Transverse colon (tissue), 4 donors: ENCODE data around the gene AVP.

Source experiments
- CTCF ChIP-seq, 5 experiments: fragments of 200-600 bp in 3 of 5; fragments of 450-650 bp in 2 of 5; sonication (generic) in 3 of 5; IDR thresholded peaks; 1 replicate in 2 of 5; 2 replicates in 3 of 5; pipeline ENCODE4 v1.5.1; 2016 to 2017; ENCODE audit warnings: antibody characterized with exemption in 5 of 5, inconsistent platforms in 3 of 5, mild to moderate bottlenecking in 2 of 5, moderate library complexity in 1 of 5
- POLR2A ChIP-seq: fragments of 450-650 bp; IDR thresholded peaks from one replicate; pipeline ENCODE4 v1.6.1; 2016; ENCODE audit warnings: antibody characterized with exemption, mild to moderate bottlenecking, moderate library complexity
- POLR2AphosphoS5 ChIP-seq, 3 donors: sonication (generic); formaldehyde crosslinking; IDR thresholded peaks; one replicate each; pipeline ENCODE4 v1.6.1; 2016; ENCODE audit warnings: antibody characterized with exemption in 3 of 3

GRCh38 chr20:3129094-3129493 lies 44.6 kb upstream of the AVP start:
- no peak for TF ChIP-seq CTCF (IDR thresholded peaks at IDR 0.05)
- TF ChIP-seq POLR2A, result no peak
- no peak for TF ChIP-seq POLR2AphosphoS5 (IDR thresholded peaks at IDR 0.05)
